ENCODE results near the gene LSMEM2.

GRCh38 chr3:50322386-50323091 lies 43.7 kb downstream of the LSMEM2 start, which contains the start of gene HYAL2:
- TF ChIP-seq POLR2A (IDR thresholded peaks at IDR 0.05; ENCODE audit: low read length) (no peak), GATA1 (IDR thresholded peaks at IDR 0.05; ENCODE audit: low read depth, low read length) (no peak)

All from erythroblast (primary cell).